Iris pigment epithelial cell (primary cell): Measurements from ENCODE around the gene ZNF491.
"Not testable (repeated sequence)": the region's sequence is repeated elsewhere in the genome, so short reads cannot be mapped to it uniquely, and the experiment has no call there.

Experiments
- DNase-seq: peaks from one replicate; pipeline ENCODE4 v3.0.0-alpha.2; 2011; ENCODE audit warnings: low read depth

Gene ZNF491

DNA sequence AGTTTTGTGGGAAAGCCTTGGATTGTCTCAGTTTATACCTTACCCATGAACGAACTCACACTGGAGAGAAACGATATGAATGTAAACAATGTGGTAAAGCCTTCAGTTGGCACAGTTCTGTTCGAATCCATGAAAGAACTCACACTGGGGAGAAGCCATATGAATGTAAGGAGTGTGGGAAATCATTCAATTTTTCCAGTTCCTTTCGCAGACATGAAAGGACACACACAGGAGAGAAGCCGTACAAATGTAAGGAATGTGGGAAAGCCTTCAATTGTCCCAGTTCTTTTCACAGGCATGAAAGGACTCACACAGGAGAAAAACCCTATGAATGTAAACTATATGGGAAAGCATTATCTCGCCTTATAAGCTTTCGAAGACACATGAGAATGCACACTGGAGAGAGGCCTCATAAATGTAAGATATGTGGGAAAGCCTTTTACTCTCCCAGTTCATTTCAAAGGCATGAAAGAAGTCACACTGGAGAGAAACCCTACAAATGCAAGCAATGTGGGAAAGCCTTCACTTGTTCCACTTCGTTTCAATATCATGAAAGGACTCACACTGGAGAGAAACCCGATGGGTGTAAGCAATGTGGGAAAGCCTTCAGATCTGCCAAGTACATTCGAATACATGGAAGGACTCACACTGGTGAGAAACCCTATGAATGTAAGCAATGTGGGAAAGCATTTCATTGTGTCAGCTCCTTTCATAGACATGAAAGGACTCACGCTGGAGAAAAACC, 8.2 kb downstream of the ZNF491 start:
- DNase-seq: no peak

DNA sequence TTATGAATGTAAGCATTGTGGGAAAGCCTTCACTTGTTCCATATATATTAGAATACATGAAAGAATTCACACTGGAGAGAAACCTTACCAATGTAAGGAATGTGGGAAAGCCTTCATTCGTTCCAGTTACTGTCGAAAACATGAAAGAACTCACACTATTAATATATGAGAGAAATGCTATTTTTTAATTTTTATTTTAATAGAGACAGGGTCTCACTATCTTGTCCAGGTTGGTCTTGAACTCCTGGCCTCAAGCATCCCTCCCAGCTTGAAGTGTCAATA, 8.7 kb downstream of the ZNF491 start:
- DNase-seq: no peak

GRCh38 chr19:11813703-11814028, 15.3 kb downstream of the ZNF491 start:
- no peak for DNase-seq

DNA sequence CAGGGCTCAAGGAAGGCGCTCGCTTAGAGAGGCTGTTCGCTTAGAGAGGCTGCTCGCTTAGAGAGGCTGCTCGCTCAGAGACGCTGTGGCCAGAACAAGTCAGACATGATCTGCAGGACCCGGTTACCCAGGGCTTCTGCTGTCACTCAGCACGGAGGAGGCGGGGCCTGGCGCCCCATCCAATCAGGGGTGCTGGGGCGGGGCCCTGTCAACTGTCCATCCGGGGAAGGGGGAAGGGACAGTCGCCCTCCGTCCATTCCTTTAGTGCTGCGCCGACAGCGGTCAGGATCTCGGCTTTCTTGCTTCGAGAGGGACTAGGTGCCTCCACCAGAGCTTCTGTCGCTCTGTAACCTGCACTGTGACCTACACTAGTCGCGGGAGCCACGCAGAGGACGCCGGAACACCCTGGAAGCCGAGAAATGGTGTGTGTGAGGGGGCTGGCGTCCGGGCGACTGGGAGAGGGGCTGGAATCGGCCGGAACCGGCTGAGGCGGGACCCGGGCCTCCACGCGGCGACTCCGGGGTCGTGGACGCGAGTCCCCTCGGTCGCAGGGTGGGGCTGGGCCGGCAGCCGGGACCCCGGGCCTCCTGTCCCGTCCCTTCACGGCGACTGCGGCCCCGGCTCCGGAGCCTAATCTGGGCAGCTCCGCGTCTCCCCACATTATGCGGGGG, 15.8 kb downstream of the ZNF491 start, which contains the start of gene ZNF440:
Gene ZNF440, plus strand, starts transcription at position 245 of the 671 bp plus-strand sequence. Its CDS starts 175 bp downstream, at position 420.
- peak; percentile 94 for DNase-seq

- DNase-seq: peak; percentile 51
These were observed 16.3 kb downstream of the ZNF491 start for GRCh38 chr19:11814700-11815035.

- peak; percentile 29 for DNase-seq
These were observed 23.3 kb downstream of the ZNF491 start for GRCh38 chr19:11821474-11822109.

DNA sequence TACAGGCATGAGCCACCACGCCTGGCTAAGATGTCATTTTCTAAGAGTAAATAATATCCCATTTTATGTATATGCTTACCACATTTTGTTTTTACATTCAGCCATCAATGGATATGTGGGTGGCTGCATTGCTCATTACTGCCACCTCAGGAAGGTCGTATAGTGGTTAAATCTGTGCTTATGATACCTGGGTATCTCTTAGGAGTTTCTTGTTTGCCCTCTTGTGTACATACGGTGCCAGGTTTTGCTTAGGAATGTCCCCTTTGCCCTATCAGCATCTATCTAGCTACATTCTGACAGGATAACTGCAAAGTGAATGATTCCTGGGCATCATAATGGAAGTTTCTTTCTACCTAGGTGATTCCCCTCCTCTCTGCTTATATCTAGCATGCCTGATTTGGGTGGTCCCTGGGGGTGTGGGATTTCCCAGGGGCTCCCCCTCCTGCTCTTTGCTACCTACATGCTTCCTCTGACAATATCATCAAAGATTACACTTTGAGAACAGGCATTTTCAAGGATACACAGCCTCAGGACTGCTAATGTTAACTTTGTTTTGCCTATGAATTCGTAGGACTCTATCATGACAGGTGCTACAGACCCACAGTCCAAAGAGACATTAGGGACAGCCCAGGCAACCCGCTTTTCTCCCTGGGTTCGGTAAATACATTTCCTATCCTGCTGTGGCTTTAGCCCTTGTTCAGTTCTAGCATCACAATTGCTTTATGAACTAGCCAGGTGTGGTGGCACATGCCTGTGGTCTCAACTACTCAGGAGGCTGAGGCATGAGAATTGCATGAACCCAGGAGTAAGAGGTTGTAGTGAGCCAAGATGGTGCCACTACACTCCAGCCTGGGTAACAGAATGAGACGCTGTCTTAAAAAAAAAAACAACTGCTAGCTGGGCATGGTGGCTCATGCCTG, 30.9 kb downstream of the ZNF491 start:
- not testable (repeated sequence) for DNase-seq

DNA sequence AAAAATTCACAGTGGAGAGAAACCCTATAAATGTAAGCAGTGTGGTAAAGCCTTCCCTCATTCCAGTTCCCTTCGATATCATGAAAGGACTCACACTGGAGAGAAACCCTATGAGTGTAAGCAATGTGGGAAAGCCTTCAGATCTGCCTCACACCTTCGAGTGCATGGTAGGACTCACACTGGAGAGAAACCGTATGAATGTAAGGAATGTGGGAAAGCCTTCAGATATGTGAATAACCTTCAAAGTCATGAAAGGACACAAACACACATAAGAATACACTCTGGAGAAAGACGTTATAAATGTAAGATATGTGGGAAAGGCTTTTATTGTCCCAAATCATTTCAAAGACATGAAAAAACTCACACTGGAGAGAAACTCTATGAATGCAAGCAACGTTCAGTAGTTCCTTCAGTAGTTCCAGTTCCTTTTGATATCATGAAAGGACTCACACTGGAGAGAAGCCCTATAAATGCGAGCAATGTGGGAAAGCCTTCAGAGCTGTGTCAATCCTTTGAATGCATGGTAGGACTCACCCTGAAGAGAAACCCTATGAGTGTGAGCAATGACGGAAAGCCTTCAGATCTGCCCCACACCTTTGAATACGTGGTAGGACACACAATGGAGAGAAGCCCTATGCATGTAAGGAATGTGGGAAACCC, 34.1 kb downstream of the ZNF491 start:
- DNase-seq: peak; percentile 8

DNA sequence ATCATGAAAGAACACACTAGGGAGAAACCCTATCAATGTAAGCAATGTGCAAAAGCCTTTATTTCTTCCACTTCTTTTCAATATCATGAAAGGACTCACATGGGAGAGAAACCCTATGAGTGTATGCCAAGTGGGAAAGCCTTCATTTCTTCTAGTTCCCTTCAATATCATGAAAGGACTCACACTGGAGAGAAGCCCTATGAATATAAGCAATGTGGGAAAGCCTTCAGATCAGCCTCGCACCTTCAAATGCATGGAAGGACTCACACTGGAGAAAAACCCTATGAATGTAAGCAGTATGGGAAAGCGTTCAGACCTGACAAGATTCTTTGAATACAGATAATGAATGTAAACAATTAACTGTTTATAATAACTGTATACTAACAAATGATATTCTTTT, 35.2 kb downstream of the ZNF491 start:
- no peak for DNase-seq

- not testable (repeated sequence) for DNase-seq
These were observed 37.3 kb downstream of the ZNF491 start for GRCh38 chr19:11835626-11836066.

DNA sequence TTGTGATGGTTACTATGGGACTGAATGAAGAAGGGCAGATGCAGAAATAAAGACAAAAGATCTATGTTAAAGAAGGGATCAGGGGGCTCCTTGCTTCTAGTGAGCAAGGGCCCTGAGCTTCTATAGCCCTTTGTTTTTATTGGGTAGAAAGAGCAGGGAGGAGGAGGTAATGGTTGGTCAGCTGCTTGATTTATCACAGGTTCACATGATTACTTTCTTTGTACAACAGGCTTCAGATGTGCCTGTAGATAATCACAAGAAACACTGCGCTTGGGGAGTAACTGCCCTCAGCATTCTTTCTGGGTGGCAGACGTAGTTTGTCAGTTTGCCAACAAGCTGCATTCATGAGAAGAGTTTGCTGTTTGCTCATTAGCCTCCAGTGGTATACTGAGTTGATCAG, 45.4 kb downstream of the ZNF491 start:
- DNase-seq: no peak

DNA sequence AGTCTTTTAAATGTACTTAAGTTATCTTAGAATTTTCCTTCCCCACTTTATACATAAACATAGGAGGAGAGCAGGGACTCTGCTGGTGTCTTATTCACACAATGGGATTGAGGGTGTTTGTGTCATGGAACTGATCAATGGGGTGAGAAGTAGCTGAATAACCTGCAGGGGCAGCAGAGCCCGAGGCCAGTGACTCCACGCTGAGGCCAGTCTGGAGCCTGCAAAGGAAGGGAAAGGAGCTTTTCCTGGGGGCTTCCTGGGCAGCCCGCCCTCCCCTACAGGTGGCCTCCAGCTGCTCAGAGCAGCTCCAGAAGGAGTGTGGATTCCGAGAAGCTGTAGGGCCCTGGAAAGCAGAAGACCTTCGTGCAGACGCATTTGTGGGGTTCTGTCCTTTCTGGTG, 49.3 kb downstream of the ZNF491 start:
- DNase-seq: not testable (repeated sequence)

DNA sequence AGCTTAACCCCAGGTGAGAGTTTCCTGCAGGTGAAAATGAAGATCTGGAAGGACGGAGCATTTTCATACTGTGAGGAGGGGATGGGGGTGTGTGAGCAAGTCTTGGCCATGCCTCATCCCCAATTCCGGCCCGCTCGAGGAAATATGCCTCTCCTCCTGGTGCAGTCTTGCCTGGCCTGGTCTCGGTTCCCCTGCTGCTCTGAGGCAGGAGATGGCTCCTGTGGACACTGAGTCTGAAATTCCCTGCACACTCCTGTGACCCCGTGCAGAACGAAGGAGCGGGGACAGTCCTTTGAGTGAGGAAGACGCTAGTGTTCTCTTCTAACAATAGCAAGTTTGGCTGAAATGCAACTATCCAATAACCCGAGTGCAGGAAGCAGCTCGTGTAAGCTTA, 49.9 kb downstream of the ZNF491 start:
- no peak for DNase-seq

DNA sequence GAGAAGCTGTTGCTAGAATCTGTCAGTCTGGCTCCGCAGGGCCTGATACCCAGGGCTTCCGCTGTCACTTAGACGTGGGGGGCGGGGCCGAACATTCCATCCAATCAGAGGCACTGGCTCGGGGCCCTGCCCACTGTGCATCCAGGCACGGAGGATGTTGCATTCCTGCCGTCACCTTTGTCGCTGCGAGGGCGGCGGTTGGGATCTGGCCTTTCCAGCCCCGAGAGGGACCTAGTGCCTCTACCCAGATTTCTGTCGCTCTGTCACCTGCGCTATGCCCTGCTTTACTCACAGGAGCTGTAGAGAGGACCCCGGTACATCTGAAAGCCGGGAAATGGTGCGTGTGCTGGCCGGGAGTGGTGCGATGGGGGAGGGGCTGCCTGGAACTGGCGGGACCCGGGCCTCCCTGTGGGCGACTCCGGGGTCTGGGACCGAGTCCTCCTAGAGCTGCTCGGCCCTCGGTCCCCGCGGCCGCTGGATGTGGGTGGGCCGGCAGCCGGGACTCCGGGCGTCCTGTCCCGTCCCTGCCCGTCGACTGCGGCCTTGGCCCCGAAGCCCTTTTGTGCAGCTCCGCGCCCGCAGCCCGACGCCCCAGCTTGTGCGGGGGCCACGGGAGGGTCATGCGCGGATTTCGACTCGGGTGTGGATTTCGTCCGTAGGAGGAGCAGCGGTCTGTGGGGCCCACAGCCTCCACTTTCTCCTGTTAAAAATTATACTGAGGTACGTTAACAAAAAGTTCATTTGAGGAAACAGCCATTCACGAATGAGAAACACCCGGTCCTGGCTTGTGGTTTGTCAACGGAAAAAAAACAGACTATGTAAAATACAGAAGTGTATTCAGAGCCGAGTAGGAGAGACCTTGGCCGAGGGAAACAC, 50.5 kb downstream of the ZNF491 start, which contains the start of gene ZNF439:
Gene ZNF439, plus strand, starts transcription at position 133 of the 876 bp plus-strand sequence. Its CDS starts 142 bp downstream, at position 275.
- DNase-seq: peak; percentile 78

- DNase-seq: not testable (repeated sequence)
These were observed 52.0 kb downstream of the ZNF491 start for GRCh38 chr19:11850289-11850688.

DNA sequence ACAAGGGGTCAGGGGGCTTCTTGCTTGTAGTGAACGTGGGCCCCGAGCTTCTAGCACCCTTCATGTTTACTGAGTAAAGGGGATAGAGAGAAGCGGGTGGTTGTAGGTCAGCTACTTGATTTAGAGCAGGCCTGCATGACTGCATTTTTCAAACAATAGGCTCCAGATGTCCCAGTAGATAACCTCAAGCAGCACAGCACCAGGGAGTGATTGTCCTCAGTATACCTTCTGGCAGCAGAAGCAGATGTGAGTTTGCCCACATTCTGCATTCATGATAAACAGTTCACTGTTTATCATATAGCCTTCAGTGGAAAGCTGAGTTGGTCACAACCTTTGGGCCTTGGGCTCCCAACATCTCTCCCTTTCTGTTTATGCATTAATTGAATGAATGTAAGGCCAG, 55.0 kb downstream of the ZNF491 start:
- no peak for DNase-seq

- no peak for DNase-seq
These were observed 58.4 kb downstream of the ZNF491 start for GRCh38 chr19:11856596-11857250.
